Uterus (tissue), 2 donors: ENCODE measurements around the gene SFPQ.

Experiments used
- POLR2A ChIP-seq, 2 donors: fragments of 450-650 bp; IDR thresholded peaks; one replicate each; pipeline ENCODE4 v1.6.1; 2016; ENCODE audit warnings: antibody characterized with exemption in 2 of 2, mild to moderate bottlenecking in 1 of 2, moderate library complexity in 1 of 2
- TF ChIP-seq, protein P1 (sequence below), 4 experiments: fragments of 200-600 bp in 2 of 4; fragments of 450-650 bp in 2 of 4; sonication (generic) in 2 of 4; IDR thresholded peaks; one replicate each; pipeline ENCODE4 v1.5.1; 2016 to 2019; ENCODE audit warnings: antibody characterized with exemption in 4 of 4, mild to moderate bottlenecking in 2 of 4, moderate library complexity in 1 of 4

DNA sequence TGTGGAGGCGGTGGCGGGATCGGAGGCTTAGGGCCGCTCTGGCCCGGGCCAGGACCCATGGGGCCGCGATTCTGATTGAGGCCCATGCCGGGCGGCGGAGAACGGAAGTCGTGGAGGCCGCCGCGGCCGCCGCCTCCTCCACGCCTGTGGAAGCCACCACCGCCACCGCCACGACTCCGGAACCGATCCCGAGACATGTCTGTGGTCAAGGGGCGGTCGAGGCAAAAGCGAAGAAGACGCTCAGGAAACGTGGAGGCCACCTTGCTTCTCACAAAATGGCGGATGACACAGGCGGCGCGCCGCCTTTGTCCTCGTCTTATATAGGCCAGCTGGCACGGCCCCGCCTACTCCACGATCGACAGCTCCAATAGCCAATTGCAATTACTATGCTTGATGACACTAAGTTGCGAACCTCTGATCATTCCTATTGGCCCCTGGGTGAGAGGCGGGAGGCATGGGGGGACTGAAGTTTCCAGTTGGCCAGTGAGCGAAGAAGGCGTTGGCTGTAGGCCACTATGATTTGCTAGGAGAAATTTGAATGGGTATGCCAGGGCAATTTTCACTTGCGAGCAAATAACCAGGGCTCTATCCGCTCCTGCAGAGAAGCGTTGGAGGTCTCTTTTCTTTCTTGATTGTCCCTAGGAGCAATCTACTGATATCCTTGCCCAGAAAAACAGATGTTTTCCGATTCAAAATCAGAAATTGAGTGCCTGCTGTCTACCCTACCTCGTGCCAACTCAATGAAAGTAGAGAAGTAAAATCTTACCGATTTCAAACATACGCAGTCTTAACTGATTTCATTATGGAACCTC, at the start of gene SFPQ:
- TF ChIP-seq, protein P1, sequence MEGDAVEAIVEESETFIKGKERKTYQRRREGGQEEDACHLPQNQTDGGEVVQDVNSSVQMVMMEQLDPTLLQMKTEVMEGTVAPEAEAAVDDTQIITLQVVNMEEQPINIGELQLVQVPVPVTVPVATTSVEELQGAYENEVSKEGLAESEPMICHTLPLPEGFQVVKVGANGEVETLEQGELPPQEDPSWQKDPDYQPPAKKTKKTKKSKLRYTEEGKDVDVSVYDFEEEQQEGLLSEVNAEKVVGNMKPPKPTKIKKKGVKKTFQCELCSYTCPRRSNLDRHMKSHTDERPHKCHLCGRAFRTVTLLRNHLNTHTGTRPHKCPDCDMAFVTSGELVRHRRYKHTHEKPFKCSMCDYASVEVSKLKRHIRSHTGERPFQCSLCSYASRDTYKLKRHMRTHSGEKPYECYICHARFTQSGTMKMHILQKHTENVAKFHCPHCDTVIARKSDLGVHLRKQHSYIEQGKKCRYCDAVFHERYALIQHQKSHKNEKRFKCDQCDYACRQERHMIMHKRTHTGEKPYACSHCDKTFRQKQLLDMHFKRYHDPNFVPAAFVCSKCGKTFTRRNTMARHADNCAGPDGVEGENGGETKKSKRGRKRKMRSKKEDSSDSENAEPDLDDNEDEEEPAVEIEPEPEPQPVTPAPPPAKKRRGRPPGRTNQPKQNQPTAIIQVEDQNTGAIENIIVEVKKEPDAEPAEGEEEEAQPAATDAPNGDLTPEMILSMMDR (IDR thresholded peaks at IDR 0.05) = peak in 1 of 4 experiments; percentile 9
- TF ChIP-seq POLR2A (IDR thresholded peaks at IDR 0.05) = peak; percentile 93 to 94
